HG02642 (cell line): ENCODE data around the gene RPL27A.
A peak's percentile ranks its signal among the peaks of the same experiment; 100 is the strongest.

Source experiments
- ATAC-seq: cut with Tn5 transposase; IDR thresholded peaks from one replicate; pipeline ENCODE4 v1.9.1; 2021; ENCODE audit warnings: mild to moderate bottlenecking; ENCODE audit not compliant: unreplicated experiment, poor library complexity

The RPL27A gene

DNA sequence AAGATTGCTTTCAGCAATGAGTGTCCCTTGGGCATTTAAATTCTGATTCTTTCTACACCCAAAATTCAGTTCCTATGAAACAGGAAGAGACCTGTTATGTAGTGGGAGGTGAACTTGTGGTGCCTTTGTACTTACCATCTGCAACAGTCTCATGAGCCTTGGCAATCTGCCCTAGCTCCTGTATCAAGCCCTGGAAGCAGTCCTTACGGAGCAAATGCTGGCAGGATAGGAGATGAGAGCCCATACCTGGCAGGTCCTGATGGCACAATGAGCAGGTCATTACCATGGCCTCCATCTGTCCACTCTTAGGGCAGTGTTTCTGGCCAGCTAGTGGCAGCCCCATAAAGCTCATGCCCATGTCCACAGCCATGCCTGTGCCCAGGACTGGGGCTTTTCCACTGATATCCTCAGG lies 10.9 kb upstream of the RPL27A start:
- no peak for ATAC-seq

DNA sequence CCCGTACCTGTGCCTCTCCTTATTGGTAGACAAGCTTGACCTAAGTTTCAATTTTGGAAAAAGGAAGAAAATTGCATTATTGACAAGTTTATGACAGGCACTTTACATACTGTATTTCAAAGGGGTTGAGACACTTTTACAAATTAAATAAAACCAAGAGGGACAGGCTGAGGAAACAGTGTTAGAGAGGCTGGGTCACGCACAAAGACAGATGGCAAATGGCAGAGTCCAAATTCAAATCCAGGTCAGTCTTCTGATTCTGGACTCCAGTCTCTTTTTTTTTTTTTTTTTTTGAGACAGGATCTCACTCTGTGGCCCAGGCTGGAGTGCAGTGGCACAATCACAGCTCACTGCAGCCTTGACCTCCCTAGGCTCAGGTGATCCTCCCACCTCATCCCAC lies 10.2 kb upstream of the RPL27A start:
- no peak for ATAC-seq

DNA sequence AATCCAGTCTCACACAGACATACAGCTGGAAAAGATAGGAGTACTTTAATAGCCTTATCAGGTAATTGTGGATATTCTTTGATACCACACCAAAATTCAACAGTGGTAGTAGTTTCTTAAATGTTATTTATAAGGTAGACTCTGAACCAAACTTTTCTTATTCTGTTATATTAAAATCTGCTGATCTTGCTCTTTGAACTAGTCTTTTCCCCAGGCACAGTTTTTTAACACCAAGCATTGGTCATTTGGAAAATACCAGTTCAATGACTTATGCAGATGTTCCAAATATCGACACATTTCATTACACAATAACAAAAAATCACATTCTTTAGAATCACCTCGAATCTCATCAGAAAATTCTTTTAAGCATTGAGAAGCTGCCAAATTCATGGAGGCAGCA lies 7.7 kb upstream of the RPL27A start:
- ATAC-seq, result no peak

DNA sequence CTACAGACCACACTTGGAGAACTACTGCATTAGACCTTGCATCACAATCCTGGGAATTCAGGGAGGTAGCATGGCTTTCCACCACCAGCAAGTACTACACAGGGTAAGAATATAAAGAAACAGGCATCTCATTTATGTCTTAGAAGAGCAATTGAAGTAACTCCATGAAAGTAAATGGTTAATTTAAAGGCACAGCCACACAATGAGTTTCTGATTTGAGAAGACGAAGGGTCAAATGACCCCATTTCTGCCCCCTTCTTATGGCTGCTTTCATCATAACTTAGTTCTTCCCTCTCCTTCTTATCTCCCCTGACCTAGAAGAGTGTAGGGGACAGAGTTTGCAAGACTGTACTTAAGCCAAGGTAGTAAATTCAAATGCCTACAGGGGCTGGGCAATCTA lies 6.1 kb upstream of the RPL27A start:
- ATAC-seq, result no peak

DNA sequence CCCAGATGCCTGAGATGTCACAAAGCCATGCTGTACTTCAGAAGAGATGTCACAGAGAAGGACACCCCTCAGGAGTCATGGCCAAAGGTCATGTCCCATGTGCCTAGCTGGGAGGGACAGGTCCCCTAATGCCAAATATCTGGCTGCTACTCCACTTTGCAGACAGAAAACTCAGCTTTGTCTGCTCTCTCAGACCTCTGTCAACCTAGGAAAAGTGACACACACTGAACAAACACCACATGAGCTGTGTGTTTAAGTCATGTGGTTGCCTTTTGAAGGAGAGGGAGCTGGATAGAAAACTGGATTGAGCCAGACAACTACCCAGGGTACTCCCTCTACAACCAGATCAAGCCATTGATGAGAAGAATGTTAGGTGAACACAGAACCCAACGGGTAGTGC lies 3.6 kb upstream of the RPL27A start:
- no peak for ATAC-seq

DNA sequence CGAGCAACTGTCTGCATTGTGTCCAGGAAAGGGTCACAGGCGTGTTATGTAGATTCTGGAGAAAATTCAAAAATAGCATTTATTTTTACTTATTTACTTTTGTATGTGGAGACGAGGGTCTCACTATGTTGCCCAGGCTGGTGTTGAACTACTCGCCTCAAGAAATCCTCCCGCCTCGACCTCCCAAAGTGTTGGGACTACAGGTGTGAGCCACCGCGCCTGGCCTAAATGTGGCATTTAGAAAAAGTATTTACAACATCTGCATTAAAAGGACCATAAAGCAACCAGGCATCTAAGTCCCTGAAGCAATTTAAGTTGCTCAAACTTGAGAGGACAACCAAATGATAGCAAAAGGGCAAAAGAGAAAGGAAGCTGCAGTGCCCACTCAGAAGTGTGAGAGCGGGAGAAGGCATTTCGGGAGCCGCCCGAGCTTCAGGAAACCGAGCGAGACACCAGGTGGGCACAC lies 722 bp upstream of the RPL27A start:
- no peak for ATAC-seq

DNA sequence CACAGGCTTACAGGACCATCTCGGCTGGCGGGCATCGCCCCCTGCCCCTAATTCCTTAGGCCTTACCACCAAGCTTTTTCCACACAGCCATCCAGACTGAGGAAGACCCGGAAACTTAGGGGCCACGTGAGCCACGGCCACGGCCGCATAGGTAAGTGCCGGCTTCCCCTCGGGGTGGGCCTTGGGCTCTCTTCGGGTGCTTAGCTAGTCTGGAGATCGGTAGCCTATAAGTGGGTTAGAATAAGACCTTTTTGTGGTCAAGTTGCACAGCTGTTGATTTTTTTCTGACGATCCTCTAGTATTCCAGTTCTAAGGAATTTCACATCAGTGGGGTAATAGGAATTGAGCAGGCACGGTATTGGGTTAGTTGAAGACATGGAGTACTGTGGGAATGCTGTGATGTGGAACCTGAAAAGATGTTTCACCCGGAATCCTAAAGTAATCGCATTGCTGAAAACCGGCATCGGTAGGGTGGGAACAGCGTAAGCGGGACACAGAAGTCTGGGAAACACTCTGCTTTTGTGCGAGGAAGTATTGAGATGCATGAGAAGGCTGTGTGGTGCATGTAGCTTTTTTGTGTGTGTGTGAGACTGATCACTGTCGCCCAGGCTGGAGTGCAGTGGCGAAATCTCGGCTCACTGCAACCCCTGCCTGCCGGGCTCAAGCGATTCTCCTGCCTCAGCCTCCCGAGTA lies 669 bp downstream of the RPL27A start:
- ATAC-seq, result peak; percentile 13

DNA sequence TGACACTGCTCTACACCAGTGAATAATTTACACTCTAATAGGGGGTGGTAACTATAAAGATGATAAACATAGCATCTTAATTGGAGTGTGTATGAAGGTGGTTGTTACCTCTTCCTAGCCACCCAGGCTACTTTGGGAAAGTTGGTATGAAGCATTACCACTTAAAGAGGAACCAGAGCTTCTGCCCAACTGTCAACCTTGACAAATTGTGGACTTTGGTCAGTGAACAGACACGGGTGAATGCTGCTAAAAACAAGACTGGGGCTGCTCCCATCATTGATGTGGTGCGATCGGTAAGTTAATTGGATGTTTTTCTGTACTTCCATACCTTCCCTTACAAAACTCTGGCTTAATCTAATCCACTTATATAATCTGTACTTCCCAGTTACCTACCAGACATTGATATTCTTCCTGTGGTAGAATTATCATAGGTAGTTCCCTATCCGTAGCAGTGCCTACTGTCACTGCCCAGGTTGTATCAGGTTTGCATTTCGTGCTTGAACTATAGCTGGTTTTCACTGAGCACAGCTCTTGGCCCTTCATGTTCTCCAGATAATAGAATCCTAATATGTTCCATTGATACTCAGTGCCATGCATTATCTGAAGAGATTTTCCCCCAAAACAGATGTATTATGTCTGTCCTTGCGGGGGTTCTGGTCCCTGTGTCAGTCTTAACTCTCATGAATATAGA lies 2.2 kb downstream of the RPL27A start:
- no peak for ATAC-seq

DNA sequence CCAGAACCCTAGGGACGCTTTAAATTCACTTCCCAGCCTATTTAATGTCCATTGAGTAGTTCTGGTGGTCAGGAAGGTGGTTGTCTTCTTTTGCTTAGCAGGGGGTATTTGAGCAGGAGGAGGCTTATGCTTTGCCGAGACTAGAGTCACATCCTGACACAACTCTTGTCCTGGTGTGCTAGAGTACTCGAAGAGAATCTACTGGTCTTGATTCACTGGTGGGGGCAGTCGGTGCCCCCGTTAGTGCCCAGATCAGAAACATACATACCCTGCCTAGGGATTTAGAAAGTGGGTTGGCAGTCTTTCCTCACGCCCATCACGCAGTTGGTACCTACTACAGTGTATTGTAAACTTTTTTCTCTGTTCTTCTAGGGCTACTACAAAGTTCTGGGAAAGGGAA lies 2.7 kb downstream of the RPL27A start:
- ATAC-seq, result no peak

DNA sequence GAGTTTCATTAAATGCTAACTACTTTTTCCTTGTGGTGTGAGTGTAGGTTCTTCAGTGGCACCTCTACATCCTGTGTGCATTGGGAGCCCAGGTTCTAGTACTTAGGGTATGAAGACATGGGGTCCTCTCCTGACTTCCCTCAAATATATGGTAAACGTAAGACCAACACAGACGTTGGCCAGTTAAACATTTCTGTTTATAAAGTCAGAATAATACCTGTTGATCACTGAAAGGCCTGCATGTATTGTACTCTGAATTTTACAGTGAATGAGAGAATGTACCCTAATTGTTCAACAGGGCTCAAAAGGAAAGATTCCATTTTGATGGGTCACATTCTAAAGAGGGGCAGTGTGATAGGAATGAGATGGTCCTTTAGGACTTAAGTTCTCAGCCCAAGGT lies 3.2 kb downstream of the RPL27A start:
- no peak for ATAC-seq

DNA sequence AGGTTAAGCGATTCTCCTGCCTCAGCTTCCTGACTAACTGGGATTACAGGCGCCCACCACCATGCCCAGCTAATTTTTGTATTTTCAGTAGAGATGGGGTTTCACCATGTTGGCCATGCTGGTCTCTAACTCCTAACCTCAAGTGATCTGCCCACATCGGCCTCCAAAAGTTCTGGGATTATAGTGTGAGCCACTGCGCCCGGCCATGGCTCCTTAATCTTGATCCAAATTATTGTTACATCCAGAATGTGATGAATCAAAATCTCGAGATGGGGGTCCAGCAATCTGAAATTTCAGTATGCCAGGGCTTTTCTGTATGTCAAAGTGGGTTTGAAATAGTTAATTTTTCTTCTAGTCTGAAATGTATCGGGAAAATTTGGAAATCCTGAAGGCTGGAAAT lies 3.7 kb downstream of the RPL27A start:
- ATAC-seq, result no peak

DNA sequence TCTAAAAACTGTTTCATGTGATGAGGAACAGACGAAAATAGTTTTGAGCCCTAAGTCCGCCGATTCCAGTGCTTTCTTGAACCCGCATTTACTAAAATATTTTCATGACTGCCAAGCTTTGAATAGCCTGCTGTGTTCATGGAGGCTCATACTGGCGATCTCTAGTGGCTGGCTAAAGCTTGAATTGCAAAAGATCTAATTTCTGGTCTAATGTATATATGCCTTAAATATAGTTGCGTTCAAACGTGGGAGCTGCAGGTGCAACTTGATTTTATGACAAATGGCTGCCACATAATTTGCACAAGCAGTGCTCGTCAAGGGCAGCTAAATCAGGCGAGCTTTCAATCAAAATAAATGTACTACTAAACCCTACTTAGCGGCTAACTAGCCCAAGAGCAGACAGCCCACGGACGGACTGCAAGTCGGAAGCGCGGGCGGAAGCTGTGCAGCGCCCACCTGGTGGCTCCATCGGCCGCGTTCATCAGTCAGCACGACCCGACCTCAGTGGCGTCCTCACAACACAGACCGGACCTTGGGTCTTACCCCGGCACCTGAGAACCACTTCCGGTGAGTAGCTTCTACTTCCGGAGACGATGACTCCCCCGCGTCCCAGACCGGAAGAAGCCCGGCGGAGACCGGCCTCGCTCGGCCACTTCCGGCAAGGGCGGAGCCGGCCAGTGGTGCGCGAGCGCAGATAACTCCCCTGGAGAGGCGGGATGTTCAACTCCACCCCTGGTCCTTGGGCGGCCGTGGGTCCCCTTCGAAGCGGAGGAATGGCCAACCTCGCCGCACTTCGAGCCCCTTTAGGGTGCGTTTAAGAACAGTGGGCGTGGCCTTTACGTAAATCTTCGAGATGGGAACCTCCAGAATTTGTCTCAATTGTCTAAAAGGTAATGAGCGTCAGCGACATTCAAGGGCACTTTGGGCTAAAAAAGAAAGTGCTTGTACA lies 6.1 kb downstream of the RPL27A start:
- peak; percentile 95 for ATAC-seq

DNA sequence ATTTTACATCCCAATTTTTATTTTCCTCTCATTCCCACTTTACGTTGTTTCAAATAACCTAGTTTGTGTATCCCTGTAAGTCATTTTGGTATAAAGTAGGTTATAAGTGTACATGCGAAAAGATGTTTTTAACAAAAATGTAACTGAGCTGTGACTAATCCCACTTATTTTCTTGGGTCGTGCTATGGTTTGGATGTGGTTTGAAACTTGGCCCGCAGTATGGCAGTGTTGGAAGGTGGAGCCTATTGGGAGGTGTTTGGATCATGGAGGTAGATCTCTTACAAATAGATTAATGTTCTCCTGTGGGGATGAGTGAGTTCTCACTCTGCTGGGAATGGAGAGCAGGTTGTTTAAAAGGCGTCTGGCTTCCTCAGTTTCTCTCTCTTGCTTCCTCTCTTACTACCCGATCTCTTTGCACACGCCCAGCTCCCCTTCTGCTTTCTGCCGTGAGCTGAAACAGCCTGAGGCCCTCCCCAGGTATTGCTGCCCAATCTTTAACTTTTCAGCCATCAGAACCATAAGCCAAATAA lies 7.2 kb downstream of the RPL27A start:
- ATAC-seq, result no peak

DNA sequence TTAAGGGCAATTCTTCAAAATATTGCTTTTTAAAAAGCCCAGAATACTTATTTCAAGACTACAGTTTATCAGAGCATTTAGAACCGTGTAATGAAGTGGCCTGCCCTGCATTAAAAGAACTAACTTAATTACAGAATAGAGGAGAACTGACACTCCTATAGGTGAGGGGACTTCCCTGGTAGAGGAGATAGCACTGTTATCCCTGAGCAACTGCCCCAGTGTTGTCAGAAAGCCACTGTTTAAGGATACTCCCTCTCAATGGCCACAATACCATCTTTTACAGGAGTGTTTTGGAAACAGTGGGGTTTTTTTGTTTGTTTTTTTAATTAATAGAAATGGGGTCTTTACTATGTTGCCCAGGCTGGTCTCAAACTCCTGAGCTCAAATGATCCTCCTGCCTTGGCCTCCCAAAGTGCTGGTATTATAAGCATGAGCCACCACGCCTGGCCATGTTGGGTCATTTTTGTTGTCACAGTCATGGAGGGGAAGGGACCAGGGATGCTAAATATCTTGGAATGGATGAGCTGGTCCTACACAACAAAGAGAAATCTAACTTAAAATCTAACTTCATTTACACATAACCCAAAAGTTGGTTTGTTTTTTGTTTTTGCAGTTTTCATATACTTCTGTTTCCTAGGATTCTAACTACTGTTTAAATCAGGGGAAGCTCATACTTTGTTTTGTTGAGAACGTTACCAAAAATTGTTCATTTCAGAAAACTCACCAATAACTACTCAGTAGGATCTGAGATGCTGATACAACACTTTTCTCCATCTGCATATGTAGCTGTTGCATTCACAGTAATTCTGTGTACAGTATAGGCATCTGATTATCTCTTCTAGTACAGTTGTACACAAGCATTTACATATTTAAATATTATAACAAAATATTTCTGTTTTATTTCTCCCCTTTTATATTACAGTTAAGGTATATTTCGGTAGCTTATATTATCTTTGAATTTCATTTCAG lies 8.1 kb downstream of the RPL27A start:
- ATAC-seq, result no peak

DNA sequence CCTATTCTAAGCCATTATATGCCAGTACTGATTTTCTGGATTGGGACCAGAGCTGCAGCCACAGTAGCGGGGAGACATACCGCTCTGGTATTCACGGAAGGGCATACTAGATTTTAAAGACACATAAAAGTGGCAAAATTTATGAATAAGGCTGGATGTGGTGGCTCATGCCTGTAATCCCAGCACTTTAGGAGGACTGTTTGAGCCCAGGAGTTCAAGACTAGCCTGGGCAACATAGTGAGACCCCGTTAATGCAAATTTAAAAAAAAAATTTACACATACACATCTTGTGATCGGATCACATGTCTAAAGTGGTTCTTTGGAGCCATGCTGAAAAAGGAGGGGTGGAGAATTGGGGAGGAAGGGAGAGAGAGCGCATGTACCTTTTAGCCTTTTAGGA lies 9.0 kb downstream of the RPL27A start:
- no peak for ATAC-seq

DNA sequence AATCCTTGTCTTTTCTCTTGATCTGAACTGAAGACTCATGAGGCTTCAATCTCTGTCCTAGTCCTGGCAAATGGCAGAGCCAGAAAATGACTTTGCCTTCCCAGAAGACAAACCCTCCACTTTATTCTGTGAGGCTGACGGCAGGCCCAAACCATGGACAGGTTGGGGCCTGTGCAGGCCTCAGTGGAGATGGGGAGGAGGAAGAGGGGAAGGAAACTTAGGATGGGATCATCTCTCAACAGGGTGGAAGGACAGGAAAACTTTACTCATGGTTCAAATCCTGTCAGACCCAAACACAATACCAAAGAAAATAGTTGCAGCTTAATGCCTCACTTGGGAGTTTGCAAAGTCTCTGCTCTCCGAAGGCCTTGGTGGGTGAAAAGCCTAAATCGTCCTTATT lies 9.8 kb downstream of the RPL27A start:
- no peak for ATAC-seq

DNA sequence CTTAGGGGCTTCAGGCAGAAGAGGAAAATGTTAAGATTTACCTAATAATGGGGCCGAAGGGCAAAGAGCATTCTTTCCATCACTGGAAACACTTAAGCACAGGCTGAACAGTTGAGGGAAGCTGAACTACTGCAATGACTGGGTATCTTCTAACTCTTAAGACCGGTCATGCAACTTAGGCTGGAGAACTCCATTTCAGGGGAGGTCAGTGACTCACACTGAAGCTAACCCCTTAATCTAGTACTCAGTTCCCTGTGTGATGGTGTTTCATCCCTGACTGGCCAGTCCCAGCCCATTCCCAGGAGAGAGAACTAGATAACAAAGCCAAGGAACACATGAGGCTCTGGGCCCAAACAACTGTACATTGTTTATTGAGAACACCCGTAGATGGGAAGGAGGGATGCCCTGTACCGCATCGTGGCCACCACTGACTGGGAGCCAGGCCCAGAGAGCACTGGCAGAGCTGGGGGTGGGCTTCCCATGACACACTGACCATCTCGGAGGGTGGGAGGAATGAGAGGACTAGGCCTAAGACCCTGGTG lies 10.5 kb downstream of the RPL27A start:
- no peak for ATAC-seq

DNA sequence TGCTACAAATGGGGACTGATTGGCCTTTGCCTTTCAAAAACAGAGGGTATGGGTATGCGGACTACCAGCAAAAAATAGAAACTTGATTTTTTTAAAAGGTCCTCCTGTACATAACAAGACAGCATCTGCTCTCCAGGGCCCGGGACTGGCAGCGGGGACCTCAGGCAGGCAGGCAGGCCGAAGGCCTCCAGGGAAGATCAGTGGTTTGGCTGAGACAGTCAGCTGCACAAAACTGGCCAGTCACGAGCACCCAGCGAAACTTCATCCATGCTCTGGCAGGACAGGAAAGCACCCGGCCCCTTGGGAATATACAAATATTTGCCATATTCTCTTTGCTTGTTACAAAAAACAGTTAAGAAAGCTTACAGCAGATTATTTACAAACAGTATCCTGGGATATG lies 11.0 kb downstream of the RPL27A start:
- no peak for ATAC-seq

DNA sequence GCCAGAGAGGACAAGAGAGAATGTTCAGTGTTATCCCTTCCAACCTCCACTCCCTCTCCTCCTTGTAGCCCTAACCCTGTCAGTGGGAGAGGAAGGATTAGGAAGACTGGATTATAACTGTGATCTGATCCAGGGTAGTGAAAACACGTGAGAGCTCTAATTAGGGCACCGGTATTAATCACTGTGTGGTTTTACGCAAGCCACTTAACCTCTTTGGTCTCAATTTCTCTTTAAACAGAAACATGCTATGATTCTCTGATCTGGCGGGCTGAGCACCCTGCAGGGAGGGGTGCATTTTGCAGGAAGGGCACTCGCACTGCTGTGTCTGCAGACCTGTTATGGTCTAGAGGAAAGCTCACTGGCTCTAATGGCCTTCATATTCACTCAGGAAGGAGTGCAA lies 11.5 kb downstream of the RPL27A start:
- no peak for ATAC-seq
